Fibroblast of skin of right quadriceps (primary cell): ENCODE results near the gene MTA2.
"Not testable (repeated sequence)": the region's sequence is repeated elsewhere in the genome, so short reads cannot be mapped to it uniquely, and the experiment has no call there.

Experiments
- DNase-seq: peaks from one replicate; pipeline ENCODE4 v3.0.0-alpha.2; 2013

Gene MTA2

DNA sequence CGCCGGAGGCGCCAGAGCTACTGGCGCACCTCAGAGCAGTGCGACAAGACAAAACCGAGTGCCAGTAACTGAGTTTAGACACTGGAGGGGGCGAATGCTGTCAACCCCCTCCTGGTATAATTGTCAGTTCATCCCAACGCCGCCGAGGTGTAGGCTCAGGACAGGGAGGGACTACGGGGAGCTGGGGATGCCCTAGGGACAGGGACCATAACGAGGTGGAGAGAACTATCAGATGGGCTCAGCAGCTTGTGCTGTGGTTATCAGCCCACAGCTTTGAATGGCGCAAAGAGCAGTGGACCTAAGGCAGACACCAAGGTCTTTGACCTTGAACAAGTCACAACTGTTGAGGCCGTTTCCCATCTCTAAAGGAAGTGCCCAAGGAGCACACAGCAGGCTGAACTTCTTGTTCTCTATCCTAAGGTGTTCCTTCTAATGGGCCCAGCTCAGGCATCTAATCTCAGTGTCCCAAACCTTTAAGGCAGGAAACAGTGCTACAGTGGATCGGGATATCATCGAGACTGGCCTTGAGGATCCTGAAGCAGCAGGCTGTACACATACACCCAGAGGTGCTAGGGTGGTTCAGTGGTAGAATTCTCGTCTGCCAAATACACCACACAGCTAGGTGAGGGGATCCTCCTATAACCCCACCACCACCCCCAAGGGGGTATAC lies 9.4 kb downstream of the MTA2 start:
- no peak for DNase-seq

DNA sequence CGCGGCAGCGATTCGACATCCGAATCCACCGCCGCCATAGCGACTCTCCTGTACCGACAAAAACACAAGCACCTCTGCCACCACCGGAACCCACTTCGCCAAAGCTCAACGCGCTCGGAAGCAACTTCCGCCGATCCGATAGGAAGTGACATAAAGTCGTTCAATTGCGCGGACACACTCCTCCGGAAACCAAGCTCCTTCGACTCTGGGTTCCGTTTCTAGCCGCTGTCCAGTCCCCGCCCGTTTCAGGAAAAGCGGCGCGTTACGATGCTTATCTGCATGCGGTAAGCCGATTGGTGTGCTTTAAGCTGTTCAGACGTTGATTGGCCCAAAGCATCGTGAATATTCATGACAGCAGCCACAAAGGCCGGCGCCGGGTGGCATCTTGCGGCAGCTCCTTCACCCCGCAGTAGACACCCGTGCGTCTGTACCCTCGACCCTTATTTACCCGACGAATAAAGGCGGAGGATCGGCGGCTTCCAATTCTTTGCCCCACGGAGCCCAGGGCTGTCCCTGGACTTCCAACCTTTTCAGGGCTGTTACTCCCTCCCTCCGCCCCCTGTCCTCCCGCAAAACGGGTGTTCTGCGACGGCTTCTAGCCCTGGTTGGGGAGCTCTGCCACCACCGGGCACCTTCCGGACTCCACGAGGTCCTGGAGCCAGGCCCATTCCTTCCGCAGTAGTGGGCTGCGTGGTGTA lies 10.1 kb downstream of the MTA2 start, which contains the start of gene TUT1:
Gene TUT1 (minus strand): TSS at position 76 of the 698 bp plus-strand sequence. CDS start 38 bp downstream, at position 38.
- DNase-seq = peak; percentile 99

DNA sequence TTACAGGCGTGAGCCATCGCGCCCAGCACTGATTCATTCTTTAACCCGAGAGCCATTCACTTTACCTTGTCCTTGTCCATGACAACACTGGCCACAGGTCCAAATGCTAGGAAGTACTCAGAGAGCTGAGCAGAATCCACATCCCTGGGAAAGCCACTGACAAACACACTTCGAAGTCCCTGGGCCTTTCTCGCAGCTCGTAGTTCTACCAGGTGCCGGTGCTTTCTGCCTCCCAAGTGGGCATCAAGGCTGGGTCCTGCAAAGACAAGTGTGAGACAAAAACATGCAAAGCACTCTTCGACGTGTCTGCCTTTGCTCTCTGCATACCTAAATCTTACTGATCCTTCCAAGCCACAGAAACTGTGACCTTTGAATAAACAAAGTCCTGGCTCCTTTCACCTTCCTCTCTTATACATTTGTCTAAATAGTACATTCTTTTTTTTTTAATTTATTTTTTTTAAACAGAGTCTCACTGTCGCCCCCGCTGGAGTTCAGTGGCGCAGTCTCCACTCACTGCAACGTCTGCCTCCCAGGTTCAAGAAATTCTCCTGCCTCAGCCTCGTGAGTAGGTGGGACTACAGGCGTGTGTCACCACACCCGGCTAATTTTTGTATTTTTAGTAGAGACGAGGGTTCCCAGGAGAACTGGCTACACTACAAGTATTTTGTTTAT lies 12.6 kb downstream of the MTA2 start:
- DNase-seq = no peak

DNA sequence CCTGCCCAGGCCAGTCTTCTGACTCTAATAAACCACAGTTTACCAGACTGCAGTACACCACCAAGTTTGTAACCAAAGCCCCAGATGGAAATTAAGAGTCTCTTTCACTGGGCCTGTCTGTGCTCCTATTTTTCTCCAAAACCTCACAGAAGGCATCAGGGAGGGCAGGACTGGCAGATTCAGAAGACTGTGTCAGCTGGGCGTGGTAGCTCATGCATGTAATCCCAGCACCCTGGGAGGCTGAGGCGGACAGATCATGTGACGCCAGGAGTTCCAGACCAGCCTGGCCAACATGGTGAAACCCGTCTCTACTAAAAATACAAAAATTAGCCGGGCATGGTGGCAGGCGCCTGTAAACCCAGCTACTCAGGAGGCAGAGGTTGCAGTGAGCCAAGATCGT lies 16.3 kb downstream of the MTA2 start:
- not testable (repeated sequence) for DNase-seq

DNA sequence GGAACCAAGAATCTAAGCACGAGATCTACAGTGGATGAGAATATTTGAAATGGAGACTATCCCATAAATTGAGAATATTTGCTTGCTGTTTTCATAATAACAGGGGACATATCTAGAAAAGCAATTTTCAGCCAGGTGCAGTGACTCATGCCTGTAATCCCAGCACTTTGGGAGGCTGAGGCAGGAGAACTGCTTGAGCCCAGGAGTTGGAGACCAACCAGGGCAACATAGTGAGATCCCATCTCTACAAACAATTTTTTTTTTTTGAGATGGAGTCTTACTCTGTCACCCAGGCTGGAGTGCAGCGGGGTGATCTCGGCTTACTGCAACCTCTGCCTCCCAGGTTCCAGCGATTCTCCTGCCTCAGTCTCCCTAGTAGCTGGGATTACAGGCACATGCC lies 19.9 kb downstream of the MTA2 start:
- not testable (repeated sequence) for DNase-seq

DNA sequence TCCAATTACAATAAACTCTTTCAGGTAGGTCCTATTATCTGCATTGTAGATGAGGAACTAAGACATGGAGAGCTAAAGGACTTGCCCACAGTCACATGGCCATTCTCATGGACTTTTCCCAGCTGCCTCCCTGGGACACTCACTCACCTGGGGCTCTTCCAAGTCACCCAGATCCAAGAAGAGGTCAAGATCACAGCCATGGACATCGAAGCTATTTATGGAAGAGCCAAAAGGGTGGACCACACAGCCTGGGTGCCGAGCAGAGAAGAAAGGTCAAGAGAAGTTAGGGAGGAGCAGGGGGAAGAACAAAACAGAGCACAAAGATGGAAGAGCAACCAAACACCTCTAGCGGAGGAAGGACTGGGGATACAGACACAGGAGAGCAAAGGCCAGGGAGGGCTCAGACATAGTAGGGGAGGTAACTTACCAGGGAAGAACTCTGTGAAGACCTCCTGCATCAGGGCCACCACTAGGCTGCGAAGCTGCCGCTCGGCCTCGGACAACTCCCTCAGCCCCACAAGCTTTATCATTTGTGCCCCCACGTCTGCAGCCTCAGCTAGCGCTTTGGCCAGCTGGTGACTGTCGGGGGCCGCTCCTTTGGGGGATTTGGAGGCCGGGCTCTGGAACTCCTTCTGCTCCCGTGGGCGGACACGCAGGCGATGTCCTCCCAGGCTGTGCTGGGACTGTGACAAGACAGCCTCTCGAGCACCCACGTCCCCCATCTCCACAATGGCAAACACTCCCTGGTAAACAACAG lies 20.5 kb downstream of the MTA2 start:
- no peak for DNase-seq

DNA sequence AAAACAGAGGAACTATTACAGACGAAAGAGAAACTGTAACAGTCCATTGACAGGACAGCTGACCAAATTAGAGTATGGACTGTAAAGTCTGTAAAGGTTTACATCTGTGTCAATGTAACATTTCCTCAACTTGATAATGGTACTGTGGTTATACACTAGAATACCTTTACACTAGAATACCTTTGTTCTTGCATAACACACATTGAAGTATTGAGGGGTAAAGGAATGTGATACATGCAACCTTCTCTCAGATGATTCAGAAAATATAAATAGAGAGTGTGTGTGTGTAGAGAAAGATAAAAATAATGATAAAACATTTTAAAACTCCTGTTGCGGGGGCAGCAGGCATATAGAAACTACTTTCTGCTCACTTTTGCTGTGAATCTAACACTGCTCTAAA lies 22.4 kb downstream of the MTA2 start:
- DNase-seq = no peak

DNA sequence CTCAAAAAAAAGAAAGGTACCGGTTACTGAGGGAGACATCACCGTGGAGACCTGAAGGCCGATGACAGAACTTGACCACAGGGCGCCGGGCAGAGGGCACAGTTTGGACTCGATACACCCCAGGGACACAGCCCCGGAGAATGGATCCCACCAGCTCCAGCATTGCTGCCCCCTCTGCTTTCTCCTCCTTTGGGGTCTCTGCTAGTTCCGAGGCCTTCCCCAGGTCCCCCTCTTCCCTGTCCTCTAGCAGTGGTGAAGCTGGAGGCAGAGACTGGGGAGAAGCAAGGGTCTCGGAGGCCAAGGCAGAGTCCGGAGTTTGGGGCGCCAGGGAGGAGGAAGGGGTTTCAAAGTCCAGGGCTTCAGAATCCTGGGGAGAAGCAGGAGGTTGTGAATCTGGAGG lies 23.1 kb downstream of the MTA2 start:
- no peak for DNase-seq

DNA sequence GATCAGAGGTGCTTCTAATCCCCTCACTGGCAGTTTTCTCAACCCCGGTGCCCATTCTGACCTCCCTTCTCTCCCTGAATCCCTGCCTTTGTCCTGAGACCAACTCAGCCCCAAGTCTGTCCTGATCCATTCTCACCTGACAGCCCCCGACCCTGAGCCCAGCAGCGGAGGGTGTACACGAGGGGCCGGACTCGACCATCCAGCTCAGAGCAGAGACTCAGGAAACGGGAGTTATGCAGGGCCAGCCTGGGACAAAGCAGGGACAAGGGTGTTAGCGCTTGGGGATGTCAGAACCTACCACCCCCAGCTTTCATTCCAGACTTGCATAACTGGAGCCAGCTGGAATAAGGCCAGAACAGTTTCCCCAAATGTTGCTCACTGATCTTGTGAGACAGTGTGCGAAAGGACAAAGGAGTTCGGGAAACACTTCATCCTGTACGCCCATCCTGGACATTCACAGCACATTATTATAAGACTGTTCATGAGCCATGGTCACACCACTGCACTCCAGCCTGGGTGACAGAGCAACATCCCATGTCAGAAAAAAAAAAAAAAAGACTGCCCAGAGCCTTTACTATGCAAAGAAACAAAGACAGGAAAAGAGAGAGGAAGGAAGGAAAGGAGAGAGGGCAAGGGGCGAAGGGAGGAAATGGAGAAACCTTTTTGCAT lies 24.5 kb downstream of the MTA2 start:
- no peak for DNase-seq

DNA sequence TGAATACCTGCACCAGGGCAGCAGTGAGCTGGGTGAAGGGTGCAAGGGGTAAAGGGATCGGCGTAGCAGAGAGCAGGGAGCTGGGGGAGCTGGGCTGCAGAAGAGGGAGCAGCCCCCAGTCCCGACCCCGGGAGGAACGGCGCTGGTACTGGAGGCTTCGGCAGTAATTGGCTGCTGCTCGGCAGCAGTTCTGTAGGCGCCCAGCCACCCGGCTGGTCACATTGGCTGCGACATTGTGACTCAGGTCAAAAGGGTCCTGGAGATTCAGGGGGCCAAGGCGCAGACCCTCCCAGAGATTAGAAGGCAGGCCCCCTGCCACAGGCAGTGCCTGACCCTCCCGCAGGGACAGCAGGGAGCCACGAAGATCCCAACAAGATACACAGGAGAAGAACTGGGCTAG lies 25.8 kb downstream of the MTA2 start:
- no peak for DNase-seq

DNA sequence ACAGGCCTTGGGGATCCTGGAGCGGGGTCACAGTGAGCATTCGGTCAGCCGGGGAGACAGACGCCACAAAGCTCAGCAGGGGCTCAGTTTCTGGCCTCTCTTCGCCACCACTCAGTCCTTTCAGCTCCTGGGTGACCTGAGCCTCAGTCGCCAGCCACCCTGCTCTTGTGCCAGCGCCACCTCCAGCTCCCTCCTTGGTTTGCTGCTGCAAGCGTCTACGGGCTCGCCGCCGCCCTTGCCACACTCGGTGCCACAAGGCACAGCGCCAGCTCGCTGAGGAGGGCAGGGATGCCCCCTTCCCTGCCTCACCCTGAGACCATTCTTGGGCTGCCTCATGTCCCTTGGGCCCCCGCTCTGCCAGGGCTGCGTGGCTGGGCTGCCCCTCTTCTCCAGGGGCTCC lies 26.5 kb downstream of the MTA2 start:
- DNase-seq = no peak

DNA sequence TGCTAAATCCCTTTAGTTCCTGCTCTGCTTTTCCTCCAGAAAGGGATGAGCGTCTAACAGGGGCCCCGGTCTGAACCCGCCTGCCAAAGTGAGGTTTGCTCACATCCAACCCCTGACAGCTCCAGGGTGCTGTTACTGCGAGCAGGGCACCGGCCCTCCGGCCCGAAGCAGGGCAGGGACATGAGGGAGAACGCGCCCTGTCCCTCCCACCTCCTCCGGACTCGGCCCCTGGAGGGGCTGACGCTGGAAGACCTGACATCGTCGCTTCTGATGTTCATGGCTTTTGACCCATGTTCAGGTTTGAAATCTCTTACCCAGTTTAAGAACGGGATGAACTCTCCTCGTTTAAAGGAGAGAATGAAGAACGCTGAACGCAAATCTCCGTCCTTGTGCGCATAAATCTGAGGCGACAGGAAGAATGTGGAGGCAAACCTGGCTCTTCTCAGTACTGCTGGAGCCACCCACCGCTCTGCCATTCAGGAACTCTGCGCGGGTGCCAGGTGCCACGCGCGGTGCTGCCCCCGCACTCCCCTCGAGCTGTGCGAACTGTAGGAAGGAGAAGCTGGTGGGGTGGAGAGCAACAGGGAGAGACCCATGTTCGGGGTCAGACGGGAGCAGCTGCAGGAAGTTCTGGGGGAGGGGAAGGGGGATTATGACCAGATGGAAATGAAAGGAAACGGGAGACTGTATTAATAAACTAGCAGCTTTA lies 27.1 kb downstream of the MTA2 start:
- DNase-seq = peak; percentile 40

DNA sequence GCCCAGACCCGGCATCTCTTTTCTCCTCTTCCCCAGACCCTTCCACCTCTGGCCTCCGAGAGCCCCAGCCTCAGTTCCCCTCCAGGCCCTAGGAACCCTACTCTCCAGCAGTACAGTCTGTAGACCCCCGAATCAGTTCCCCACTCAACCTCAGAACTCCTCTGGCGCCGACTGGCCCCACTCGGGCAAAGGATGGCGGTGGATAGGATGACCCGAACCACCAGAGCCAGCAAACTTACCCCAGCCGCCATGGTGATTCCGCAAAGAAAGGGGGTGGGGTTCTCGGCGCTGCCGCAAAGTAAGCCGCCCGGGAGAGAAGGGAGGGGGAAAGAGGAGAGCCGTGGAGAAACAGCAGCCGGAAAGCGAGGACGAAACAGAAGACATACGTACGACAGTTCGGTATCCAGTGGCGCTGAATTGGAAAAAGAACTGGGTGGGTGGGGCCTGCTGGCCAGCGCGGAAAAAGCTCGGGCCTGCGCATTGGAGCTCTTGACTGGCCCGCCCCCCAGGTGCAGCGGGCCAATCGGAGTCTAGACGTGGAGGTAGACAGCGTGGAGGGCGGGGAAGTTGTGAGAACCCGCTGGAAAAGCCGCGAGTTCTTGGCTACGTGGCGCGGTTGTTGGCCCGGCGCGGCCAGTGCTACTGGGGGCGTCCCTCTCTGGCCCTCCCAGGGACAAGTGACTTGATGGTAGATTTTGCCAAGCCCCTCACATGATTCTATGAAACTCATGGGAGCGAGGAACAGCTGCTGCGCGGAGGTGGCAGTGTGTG lies 27.9 kb downstream of the MTA2 start, which contains the start of gene EEF1G:
Gene EEF1G (minus strand): TSS at position 300 of the 771 bp plus-strand sequence. CDS start 49 bp downstream, at position 251.
- peak; percentile 100 for DNase-seq

DNA sequence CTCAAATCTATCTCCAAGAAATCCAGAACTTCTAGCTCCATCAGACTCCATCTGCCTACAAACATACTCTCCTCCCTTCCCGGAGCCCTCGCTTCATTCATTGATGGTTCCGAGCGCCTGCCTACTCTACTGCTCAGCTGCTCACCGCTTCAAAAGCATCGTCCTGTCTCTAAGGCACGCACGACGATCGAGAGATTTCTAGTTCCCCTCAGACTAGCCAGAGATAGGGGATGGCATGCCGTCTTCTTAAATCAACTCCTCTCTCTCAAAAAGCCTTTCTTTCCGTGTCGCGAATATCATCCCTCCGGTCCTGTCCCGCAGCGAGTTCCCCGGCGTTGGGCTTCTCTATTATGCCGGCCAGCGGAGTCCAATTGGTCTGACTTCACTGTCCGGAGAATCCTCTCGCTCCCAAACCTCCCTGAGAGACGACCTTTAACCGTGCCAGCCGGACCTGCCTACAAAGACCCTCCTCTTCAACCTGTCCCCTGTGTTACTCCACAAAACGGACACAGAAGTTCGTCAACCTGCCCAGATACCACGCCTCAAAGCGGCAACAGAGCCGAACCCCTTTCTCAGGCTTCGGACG lies 28.6 kb downstream of the MTA2 start:
- no peak for DNase-seq

DNA sequence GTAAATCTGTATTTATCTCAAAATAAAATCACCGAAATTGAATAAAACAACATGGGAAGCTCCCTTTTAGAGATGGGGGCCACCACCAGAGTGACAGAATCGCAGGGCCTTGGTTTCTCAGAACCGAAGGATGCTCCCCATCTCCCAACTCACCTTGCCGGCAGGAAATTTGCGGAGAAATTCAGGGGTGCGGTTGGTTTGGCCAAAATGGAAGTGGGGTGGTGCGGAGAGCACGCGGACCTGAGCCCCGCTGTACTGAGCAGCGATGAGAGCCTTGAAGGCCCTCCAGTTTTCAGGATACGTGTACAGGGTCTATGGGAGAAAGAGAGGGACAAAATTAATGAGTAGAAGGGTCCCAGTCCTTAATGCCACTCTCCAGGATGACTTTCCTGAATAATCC lies 29.2 kb downstream of the MTA2 start:
- DNase-seq = no peak

DNA sequence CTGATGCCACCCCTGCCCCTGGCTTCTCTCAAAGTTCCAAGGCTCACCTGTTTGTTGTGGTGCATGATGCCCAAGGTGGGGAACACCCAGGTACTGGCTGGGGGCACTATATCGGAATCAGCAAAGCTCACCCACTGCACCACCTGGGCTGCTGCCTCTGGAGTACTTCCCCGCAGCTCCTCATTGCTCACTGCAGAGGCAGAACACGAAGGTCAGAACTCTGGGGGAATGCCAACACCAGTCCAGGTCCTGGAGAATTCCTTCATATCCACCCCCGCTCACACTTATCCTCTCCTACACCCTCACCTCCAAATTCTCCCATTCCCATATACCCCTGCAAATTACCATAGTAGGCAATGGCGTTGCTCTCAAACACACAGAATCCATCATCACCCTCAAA lies 30.2 kb downstream of the MTA2 start:
- not testable (repeated sequence) for DNase-seq

DNA sequence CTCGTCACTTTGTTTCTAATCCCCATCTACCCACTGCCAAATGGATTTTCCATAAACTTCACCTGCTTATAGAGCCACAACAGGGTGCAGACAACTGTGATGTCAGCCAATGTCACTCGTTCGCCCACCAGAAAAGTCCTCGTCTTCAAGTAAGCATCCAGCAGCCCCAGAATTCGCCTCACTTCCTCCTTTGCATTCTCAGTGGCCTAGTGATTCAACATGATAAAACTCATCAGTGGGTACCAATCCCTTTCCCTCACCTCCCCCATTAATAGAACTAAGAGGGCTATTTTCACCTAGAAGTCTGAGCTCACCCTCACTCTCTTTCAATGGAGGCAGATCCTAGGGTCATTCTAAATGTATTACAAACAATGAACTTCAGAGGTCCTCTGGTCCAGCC lies 30.8 kb downstream of the MTA2 start:
- not testable (repeated sequence) for DNase-seq

DNA sequence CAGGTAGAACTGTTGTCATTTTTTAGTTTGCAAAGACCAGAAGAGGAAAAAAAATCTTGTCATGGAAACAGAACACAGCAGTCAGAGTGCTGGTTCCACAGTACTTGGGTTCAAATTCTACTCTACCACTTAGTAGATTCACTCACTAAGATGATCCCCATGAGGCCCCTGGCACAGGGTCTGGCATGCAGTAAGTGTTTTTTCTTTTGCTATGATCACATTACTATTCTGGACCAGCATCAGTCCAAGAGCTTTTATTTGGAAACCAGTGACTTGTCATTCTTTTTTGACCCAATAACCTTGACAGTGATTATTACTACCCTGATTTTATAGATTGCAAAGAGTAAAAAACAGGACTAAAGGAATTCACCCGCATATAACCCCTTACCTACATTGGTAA lies 32.1 kb downstream of the MTA2 start:
- DNase-seq = no peak

DNA sequence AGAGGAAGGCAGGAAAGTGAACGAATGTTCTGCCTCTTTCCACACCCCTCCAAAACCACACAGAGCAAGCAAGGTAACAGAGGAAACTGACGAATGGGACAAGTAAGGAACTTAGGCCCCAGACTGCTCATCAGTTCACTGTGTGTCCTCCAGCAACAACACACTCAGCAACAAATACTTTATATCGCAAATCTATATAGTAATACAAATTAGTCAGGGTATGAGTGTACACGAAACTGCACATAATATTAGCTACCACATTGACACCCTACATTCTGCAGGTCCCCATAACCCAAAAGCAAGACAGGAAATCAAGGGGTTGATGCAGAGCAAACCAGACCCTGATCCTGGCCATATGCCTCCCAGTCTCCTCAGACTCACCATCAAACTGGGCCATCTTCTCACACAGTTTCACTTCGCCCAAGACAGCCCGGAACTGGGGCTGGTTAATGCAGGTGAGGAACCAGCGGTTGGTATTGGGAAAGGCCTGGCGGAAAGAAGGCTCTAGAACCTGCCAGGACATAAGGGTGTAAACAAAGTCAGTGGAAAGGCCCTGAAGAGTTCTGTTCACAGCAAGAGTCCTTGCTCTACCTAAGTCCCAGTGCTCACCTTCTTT lies 34.5 kb downstream of the MTA2 start:
- DNase-seq = no peak

DNA sequence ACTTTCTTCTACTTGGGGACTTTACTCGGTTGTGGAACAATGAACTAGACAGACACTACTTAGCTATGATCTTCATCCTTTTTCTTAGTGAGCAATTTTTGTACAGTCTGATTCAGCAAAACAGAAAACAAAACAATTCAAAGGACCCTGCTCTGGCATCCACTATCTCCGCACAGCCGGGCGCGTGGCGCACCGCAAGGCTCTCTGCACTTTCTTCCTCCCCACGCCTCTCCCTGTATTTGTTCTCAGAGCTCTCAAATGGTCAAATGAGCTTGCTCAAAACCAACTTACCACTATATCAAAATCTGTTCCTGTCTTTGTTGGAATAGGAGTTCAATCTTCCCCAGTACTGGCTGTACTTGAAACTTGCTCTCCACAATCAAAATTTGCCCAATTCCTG lies 35.4 kb downstream of the MTA2 start:
- no peak for DNase-seq
